Fibroblast of lung (primary cell): Measurements from ENCODE around the gene PTF1A.

Source experiments
- CTCF ChIP-seq, 2 donors: IDR thresholded peaks in 1 of 2; conservative IDR thresholded peaks in 1 of 2; 1 replicate in 1 of 2; 2 replicates in 1 of 2; pipeline ENCODE4 v1.5.1; 2011 to 2012; ENCODE audit warnings: low read length in 2 of 2, control low read depth in 1 of 2, inconsistent platforms in 1 of 2, low read depth in 1 of 2, mild to moderate bottlenecking in 1 of 2
- EZH2 ChIP-seq: IDR thresholded peaks from 2 replicates; pipeline ENCODE4 v1.5.1; 2012; ENCODE audit warnings: low read length, control low read depth, mild to moderate bottlenecking; ENCODE audit errors: missing control alignments

DNA sequence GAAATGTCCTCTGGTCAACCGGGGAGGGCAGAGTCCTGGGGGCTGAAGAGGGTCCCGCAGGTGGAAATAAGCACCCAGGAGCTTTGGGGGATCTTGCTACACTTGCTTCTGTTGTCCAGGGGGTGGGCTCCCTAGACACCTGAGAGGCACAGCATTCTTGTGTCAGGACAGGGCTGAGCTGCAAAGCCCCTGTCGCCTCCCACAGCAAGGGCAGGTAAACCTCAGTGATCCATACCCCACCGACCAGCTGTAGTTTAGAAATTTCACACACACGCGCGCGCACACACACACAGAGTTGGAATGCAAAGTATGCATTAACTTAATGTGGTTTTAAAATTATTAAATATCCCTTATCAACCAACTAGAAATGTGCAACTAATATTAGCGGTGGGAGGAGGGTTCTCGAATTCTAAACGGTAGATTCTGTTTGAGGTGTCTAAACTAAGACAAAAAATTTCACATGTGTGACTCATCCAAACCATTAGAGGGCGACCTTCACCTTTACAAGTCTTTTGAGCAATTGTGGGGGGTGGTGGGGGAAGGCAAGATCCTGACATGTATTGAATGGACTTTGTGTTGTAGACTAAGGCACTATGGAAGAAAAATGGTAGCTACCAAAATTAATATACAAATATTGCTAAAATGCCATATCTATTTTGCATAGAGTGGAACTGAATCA is 34.3 kb upstream of the PTF1A start:
- peak in 1 of 2 donors; percentile 42 for TF ChIP-seq CTCF (conservative IDR thresholded peaks at IDR 0.05 in 1 of 2, IDR thresholded peaks at IDR 0.05 in 1 of 2; ENCODE audit: low read depth in 1 of 2, low read length in 2 of 2)
- no peak for TF ChIP-seq EZH2
